ENCODE measurements around the gene SCMH1. TPM values are rescaled to one million over a fixed set of nuclear protein-coding genes. Genes with fewer than 3 reads are reported as not detected.
A peak's percentile ranks its signal among the peaks of the same experiment; 100 is the strongest.

Gene SCMH1
- total RNA-seq, 6 experiments from 2014 or later, result 16.9 to 24.4 (median 21.7) TPM

- Mint-ChIP-seq H3K9me3 (peaks cover 16% of the 10 kb centered on the region), H3K4me3 (no peak overlapping the region), H3K36me3 (ENCODE audit: low read depth) (peaks cover 6% of the 10 kb centered on the region; the same call in 1 of the 2 replicates), H3K27ac (no peak overlapping the region), H3K4me1 (ENCODE audit: low read depth) (peaks cover 12% of the 10 kb centered on the region), H3K27me3 (ENCODE audit: insufficient read depth) (peaks cover 3% of the 10 kb centered on the region)
- DNase-seq, result no peak
- TF ChIP-seq, protein P1, sequence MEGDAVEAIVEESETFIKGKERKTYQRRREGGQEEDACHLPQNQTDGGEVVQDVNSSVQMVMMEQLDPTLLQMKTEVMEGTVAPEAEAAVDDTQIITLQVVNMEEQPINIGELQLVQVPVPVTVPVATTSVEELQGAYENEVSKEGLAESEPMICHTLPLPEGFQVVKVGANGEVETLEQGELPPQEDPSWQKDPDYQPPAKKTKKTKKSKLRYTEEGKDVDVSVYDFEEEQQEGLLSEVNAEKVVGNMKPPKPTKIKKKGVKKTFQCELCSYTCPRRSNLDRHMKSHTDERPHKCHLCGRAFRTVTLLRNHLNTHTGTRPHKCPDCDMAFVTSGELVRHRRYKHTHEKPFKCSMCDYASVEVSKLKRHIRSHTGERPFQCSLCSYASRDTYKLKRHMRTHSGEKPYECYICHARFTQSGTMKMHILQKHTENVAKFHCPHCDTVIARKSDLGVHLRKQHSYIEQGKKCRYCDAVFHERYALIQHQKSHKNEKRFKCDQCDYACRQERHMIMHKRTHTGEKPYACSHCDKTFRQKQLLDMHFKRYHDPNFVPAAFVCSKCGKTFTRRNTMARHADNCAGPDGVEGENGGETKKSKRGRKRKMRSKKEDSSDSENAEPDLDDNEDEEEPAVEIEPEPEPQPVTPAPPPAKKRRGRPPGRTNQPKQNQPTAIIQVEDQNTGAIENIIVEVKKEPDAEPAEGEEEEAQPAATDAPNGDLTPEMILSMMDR (IDR thresholded peaks at IDR 0.05), result no peak
These were observed 7.2 kb upstream of the SCMH1 start for GRCh38 chr1:41249319-41249718.

- no peak for DNase-seq
- Mint-ChIP-seq H3K4me1 (ENCODE audit: low read depth) (peaks cover 22% of the 10 kb centered on the region), H3K36me3 (ENCODE audit: low read depth) (no peaks in the 10 kb centered on the region), H3K27ac (no peak overlapping the region), H3K9me3 (no peaks in the 10 kb centered on the region), H3K4me3 (no peak overlapping the region), H3K27me3 (ENCODE audit: insufficient read depth) (peaks cover 3% of the 10 kb centered on the region)
- TF ChIP-seq, protein P1 (IDR thresholded peaks at IDR 0.05), result no peak
These were observed 4.5 kb upstream of the SCMH1 start for GRCh38 chr1:41246568-41246967.

- Mint-ChIP-seq H3K36me3 (ENCODE audit: low read depth) (no peaks in the 10 kb centered on the region), H3K27me3 (ENCODE audit: insufficient read depth) (peaks cover 5% of the 10 kb centered on the region), H3K9me3 (no peaks in the 10 kb centered on the region), H3K27ac (no peak overlapping the region), H3K4me1 (ENCODE audit: low read depth) (peaks cover 22% of the 10 kb centered on the region), H3K4me3 (no peak overlapping the region)
- peak; percentile 14 for DNase-seq
- TF ChIP-seq, protein P1 (IDR thresholded peaks at IDR 0.05), result no peak
These were observed 3.6 kb upstream of the SCMH1 start for GRCh38 chr1:41245659-41246058.

DNA sequence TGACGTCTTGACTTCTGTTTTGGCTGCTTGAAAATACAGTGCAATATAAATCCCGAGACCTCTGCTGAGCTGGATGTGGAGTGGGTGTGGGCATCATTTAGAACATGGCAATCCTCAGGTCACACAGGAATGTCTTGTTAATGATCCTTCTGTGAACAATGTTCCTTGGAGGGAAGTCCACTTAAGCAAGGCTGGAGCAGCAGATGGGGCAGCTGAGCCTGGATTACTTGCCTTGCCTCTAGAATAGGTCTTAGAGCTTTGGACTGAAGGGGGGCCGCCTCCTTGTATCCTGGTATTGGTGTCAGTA is 926 bp upstream of the SCMH1 start:
- Mint-ChIP-seq H3K36me3 (ENCODE audit: low read depth) (no peaks in the 10 kb centered on the region), H3K9me3 (no peaks in the 10 kb centered on the region), H3K4me3 (peak overlapping the region; percentile 81), H3K27me3 (ENCODE audit: insufficient read depth) (peaks cover 2% of the 10 kb centered on the region; the same call in 1 of the 2 replicates), H3K4me1 (ENCODE audit: low read depth) (peaks cover 22% of the 10 kb centered on the region), H3K27ac (peak overlapping the region; percentile 77)
- no peak for DNase-seq
- TF ChIP-seq, protein P1 (IDR thresholded peaks at IDR 0.05), result no peak

- H3K4me1 Mint-ChIP-seq (ENCODE audit: low read depth), result peaks cover 22% of the 10 kb centered on the region
- DNase-seq, result no peak
- H3K27me3 Mint-ChIP-seq (ENCODE audit: insufficient read depth), result peaks cover 2% of the 10 kb centered on the region; the same call in 1 of the 2 replicates
- peak overlapping the region; percentile 77 for H3K27ac Mint-ChIP-seq
- TF ChIP-seq, protein P1 (IDR thresholded peaks at IDR 0.05), result no peak
- H3K4me3 Mint-ChIP-seq, result peak overlapping the region; percentile 81
- no peaks in the 10 kb centered on the region for H3K36me3 Mint-ChIP-seq (ENCODE audit: low read depth)
- H3K9me3 Mint-ChIP-seq, result no peaks in the 10 kb centered on the region
These were observed 404 bp upstream of the SCMH1 start for GRCh38 chr1:41242342-41243078.

Measured in HFFc6 (cell line).